ENCODE data around the gene FCHO2.

The FCHO2 gene

DNA sequence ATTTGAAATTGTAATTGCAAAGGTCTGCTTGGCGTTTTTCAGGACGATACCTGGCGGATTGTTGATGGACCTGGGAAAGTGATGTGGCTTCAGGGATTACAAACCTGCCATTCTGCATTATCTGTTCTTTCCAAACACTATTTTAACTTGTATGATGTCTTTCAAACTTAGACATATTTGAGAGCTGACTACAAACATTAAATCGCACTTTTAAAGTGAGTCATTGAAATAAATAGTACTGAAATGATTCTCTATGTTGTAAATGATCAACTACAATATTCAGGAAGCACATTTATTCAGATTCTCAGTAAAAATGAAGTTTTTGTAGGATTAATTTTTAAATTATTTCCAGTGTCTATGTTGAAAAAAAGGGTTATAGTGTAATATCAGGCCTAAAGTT, 132.2 kb downstream of the FCHO2 start:
- TF ChIP-seq, protein P1, sequence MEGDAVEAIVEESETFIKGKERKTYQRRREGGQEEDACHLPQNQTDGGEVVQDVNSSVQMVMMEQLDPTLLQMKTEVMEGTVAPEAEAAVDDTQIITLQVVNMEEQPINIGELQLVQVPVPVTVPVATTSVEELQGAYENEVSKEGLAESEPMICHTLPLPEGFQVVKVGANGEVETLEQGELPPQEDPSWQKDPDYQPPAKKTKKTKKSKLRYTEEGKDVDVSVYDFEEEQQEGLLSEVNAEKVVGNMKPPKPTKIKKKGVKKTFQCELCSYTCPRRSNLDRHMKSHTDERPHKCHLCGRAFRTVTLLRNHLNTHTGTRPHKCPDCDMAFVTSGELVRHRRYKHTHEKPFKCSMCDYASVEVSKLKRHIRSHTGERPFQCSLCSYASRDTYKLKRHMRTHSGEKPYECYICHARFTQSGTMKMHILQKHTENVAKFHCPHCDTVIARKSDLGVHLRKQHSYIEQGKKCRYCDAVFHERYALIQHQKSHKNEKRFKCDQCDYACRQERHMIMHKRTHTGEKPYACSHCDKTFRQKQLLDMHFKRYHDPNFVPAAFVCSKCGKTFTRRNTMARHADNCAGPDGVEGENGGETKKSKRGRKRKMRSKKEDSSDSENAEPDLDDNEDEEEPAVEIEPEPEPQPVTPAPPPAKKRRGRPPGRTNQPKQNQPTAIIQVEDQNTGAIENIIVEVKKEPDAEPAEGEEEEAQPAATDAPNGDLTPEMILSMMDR (IDR thresholded peaks at IDR 0.05; ENCODE audit: poor library complexity, severe bottlenecking) = no peak
- ATAC-seq (ENCODE audit: low read depth) = no peak
- H3K27ac ChIP-seq (ENCODE audit: poor library complexity, severe bottlenecking) = no peak overlapping the region
- H3K9me3 ChIP-seq (ENCODE audit: severe bottlenecking) = no peaks in the 10 kb centered on the region
- no peak overlapping the region for H3K4me3 ChIP-seq (ENCODE audit: severe bottlenecking)
- no peaks in the 10 kb centered on the region for H3K4me1 ChIP-seq (ENCODE audit: insufficient read depth, poor library complexity, severe bottlenecking)
- no peak for DNase-seq (ENCODE audit: low spot score)
- no peaks in the 10 kb centered on the region for H3K27me3 ChIP-seq (ENCODE audit: insufficient read depth, poor library complexity, severe bottlenecking)
- H3K36me3 ChIP-seq (ENCODE audit: low read depth) = peaks cover 42% of the 10 kb centered on the region

DNA sequence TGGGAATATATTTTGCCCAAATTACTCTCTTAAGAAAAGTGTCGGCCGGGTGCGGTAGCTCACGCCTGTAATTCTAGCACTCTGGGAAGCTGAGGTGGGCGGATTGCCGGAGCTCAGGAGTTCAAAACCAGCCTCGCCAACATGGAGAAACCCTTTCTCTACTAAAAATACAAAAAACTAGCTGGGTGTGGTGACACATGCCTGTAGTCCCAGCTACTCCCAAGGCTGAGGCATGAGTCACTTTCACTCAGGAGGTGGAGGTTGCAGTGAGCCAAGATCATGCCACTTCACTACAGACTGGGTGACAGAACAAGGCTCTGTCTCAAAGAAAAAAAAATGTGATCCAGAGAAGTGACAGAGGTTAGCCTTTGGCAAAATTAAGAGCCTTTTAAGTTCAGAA, 138.1 kb downstream of the FCHO2 start:
- H3K27me3 ChIP-seq (ENCODE audit: insufficient read depth, poor library complexity, severe bottlenecking) = no peaks in the 10 kb centered on the region
- H3K4me1 ChIP-seq (ENCODE audit: insufficient read depth, poor library complexity, severe bottlenecking) = peaks cover 9% of the 10 kb centered on the region
- H3K36me3 ChIP-seq (ENCODE audit: low read depth) = peaks cover 12% of the 10 kb centered on the region
- no peak for DNase-seq (ENCODE audit: low spot score)
- H3K27ac ChIP-seq (ENCODE audit: poor library complexity, severe bottlenecking) = no peak overlapping the region
- H3K9me3 ChIP-seq (ENCODE audit: severe bottlenecking) = no peaks in the 10 kb centered on the region
- TF ChIP-seq, protein P1 (IDR thresholded peaks at IDR 0.05; ENCODE audit: poor library complexity, severe bottlenecking) = no peak
- ATAC-seq (ENCODE audit: low read depth) = peak; percentile 98
- H3K4me3 ChIP-seq (ENCODE audit: severe bottlenecking) = no peak overlapping the region

DNA sequence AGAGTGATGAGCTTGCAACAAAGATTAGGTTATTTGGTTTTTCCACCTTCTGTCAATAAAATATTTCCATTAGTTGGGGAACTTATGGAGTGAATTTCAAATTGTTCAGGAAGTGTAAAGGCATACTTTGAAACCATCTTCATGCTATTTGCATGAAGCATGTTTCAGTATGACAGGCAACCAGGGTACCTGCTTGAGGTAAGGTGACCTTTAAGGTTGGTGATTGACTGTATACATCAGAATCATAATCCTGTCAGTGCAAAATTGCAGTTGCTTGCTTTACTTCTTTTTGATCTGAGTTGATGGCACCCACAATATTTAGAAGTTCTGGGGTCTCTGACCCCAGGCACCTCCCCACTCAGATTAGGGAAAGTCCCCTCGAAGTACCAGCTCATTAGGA, 138.6 kb downstream of the FCHO2 start:
- peaks cover 9% of the 10 kb centered on the region for H3K4me1 ChIP-seq (ENCODE audit: insufficient read depth, poor library complexity, severe bottlenecking)
- H3K27ac ChIP-seq (ENCODE audit: poor library complexity, severe bottlenecking) = no peak overlapping the region

DNA sequence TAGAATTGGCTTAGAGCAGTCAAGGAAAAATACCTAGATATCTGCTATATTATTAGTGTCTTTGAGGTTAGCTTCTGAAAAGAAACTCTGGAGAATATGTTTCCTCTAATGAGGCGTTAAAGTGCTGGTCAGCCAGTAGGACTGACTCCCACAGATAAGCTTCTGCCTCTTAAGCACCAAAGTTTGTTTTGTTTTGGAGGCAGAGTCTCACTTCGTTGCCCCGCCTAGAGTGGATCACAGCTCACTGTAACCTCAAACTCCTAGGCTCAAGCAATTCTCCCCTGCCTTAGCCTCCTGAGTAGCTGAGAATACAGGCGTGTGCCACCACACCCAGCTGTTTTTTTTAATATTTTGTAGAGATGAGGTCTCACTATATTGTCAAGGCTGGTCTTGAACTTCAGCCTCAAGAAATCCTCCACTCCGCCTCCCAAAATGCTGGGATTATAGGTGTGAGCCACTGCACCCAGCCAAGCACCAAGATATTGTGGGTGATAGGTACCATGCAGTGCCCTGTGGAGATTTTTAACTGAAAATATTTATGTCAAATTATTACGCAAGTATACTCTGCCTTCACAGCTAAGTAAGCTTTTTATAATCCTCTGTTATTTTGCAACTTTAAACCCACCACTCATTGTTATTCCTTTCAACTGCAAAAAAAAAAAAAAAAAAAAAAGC, 139.9 kb downstream of the FCHO2 start:
- ATAC-seq (ENCODE audit: low read depth) = no peak
- DNase-seq (ENCODE audit: low spot score) = no peak
- no peak overlapping the region for H3K4me3 ChIP-seq (ENCODE audit: severe bottlenecking)

More for the DNA sequence above, 138.6 kb downstream of the FCHO2 start:
- H3K4me3 ChIP-seq (ENCODE audit: severe bottlenecking) = no peak overlapping the region
- TF ChIP-seq, protein P1 (IDR thresholded peaks at IDR 0.05; ENCODE audit: poor library complexity, severe bottlenecking) = no peak
- ATAC-seq (ENCODE audit: low read depth) = no peak
- no peak for DNase-seq (ENCODE audit: low spot score)
- no peaks in the 10 kb centered on the region for H3K9me3 ChIP-seq (ENCODE audit: severe bottlenecking)
- no peaks in the 10 kb centered on the region for H3K27me3 ChIP-seq (ENCODE audit: insufficient read depth, poor library complexity, severe bottlenecking)
- H3K36me3 ChIP-seq (ENCODE audit: low read depth) = peaks cover 8% of the 10 kb centered on the region

DNA sequence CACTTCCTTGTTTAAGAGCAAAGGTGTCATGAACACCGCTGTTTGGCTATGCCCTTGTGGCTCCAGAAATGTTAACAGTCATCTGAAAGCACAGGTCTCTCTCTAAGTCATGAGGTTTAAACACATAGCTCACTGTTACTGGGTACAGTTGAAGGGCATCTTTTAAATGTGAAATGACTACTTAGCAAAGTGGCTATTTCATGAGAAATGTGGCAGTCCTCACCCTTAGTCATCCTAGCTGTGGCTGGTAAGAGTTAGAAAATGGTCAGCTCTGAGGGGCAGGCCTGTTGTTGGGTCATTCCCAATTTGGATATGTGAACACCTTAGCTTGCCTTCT, 140.4 kb downstream of the FCHO2 start:
- ATAC-seq (ENCODE audit: low read depth) = no peak
- no peaks in the 10 kb centered on the region for H3K27me3 ChIP-seq (ENCODE audit: insufficient read depth, poor library complexity, severe bottlenecking)
- peaks cover 9% of the 10 kb centered on the region for H3K4me1 ChIP-seq (ENCODE audit: insufficient read depth, poor library complexity, severe bottlenecking)
- H3K27ac ChIP-seq (ENCODE audit: poor library complexity, severe bottlenecking) = no peak overlapping the region
- H3K9me3 ChIP-seq (ENCODE audit: severe bottlenecking) = no peaks in the 10 kb centered on the region
- no peak overlapping the region for H3K4me3 ChIP-seq (ENCODE audit: severe bottlenecking)
- TF ChIP-seq, protein P1 (IDR thresholded peaks at IDR 0.05; ENCODE audit: poor library complexity, severe bottlenecking) = no peak
- DNase-seq (ENCODE audit: low spot score) = no peak
- H3K36me3 ChIP-seq (ENCODE audit: low read depth) = no peaks in the 10 kb centered on the region

More for the DNA sequence above, 139.9 kb downstream of the FCHO2 start:
- H3K36me3 ChIP-seq (ENCODE audit: low read depth) = no peaks in the 10 kb centered on the region
- H3K9me3 ChIP-seq (ENCODE audit: severe bottlenecking) = no peaks in the 10 kb centered on the region
- peaks cover 9% of the 10 kb centered on the region for H3K4me1 ChIP-seq (ENCODE audit: insufficient read depth, poor library complexity, severe bottlenecking)
- H3K27ac ChIP-seq (ENCODE audit: poor library complexity, severe bottlenecking) = no peak overlapping the region
- TF ChIP-seq, protein P1 (IDR thresholded peaks at IDR 0.05; ENCODE audit: poor library complexity, severe bottlenecking) = no peak
- H3K27me3 ChIP-seq (ENCODE audit: insufficient read depth, poor library complexity, severe bottlenecking) = no peaks in the 10 kb centered on the region

Measured in RWPE2 (cell line).